GM20000 (cell line): ENCODE measurements around the gene PFKFB2.

ENCODE experiments used
- DNase-seq: peaks from one replicate; pipeline ENCODE4 v3.0.0; 2012; ENCODE audit warnings: low spot score
- CTCF ChIP-seq: IDR thresholded peaks from 2 replicates; pipeline ENCODE4 v1.5.1; 2012; ENCODE audit warnings: mild to moderate bottlenecking, control low read depth; ENCODE audit errors: extremely low read depth, missing control alignments

The PFKFB2 gene

GRCh38 chr1:207009945-207010344 lies 43.1 kb upstream of the PFKFB2 start:
- no peak for DNase-seq
- TF ChIP-seq CTCF, result no peak

- TF ChIP-seq CTCF, result no peak
- DNase-seq, result no peak
Observed at GRCh38 chr1:207010726-207011125, 42.3 kb upstream of the PFKFB2 start.

- no peak for TF ChIP-seq CTCF
- DNase-seq, result no peak
Observed at GRCh38 chr1:207013321-207014085, 39.6 kb upstream of the PFKFB2 start.

GRCh38 chr1:207014728-207015127 lies 38.3 kb upstream of the PFKFB2 start:
- no peak for TF ChIP-seq CTCF
- DNase-seq, result no peak

- no peak for TF ChIP-seq CTCF
- DNase-seq, result no peak
Observed at GRCh38 chr1:207015791-207016190, 37.3 kb upstream of the PFKFB2 start.

GRCh38 chr1:207017615-207018559 lies 35.2 kb upstream of the PFKFB2 start:
- no peak for DNase-seq
- TF ChIP-seq CTCF, result no peak

GRCh38 chr1:207018707-207019106 lies 34.4 kb upstream of the PFKFB2 start:
- DNase-seq, result no peak
- no peak for TF ChIP-seq CTCF
